HG03159 (cell line): ENCODE data around the gene OR13A1.
"Not testable (repeated sequence)": the region's sequence is repeated elsewhere in the genome, so short reads cannot be mapped to it uniquely, and the experiment has no call there.

Experiments used
- ATAC-seq: cut with Tn5 transposase; IDR thresholded peaks from one replicate; pipeline ENCODE4 v1.9.1; 2021; ENCODE audit warnings: mild to moderate bottlenecking, moderate library complexity; ENCODE audit not compliant: unreplicated experiment

Gene OR13A1, protein sequence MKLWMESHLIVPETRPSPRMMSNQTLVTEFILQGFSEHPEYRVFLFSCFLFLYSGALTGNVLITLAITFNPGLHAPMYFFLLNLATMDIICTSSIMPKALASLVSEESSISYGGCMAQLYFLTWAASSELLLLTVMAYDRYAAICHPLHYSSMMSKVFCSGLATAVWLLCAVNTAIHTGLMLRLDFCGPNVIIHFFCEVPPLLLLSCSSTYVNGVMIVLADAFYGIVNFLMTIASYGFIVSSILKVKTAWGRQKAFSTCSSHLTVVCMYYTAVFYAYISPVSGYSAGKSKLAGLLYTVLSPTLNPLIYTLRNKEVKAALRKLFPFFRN

DNA sequence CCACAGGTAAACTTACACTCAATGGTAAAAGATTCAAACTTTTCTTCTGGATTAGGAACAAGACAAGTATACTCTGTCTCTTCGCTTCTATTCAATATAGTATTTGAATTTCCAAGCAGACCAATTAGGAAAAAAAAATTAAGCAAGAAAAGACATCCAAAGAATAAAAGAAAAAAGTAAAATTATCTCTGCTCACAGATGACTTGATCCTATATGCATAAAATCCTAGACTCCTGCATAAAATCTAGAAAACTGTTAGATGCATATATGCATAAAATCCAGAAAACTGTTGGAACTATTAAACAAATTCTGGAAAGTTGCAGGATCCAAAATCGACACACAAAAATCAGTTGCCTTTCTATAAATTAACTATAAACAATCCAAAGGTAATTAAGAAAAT lies at the start of gene OR13A1:
Gene OR13A1 (minus strand): TSS at position 101 of the 400 bp plus-strand sequence. CDS start 11,186 bp downstream, outside the sequence.
- ATAC-seq = no peak

DNA sequence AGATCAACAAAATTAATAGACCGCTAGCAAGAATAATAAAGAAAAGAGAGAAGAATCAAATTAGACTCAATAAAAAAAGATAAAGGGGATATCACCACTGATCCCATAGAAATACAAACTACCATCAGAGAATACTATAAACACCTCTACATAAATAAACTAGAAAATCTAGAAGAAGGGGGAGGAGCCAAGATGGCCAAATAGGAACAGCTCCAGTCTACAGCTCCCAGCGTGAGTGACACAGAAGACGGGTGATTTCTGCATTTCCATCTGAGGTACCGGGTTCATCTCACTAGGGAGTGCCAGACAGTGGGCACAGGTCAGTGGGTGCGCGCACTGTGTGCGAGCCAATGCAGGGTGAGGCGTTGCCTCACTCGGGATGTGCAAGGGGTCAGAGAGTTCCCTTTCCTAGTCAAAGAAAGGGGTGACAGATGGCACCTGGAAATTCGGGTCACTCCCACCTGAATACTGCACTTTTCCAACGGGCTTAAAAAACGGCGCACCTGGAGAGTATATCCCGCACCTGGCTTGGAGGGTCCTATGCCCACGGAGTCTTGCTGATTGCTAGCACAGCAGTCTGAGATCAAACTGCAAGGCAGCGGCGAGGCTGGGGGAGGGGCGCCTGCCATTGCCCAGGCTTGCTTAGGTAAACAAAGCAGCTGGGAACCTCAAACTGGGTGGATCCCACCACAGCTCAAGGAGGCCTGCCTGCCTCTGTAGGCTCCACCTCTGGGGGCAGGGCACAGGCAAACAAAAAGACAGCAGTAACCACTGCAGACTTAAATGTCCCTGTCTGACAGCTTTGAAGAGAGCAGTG lies 46.8 kb upstream of the OR13A1 start:
- ATAC-seq = not testable (repeated sequence)

DNA sequence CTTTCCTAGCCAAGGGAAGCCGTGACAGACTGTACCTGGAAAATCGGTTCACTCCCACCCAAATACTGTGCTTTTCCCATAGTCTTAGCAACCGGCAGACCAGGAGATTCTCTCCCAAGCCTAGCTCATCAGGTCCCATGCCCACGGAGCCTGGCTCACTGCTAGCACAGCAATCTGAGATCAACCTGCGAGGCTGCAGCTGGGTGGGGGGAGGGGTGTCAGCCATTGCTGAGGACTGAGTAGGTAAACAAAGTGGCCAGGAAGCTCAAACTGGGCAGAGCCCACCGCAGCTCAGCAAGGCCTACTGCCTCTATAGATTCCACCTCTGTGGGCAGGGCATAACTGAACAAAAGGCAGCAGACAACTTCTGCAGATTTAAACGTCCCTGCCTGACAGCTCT lies 43.6 kb upstream of the OR13A1 start:
- not testable (repeated sequence) for ATAC-seq

GRCh38 chr10:45355494-45355893 lies 40.1 kb upstream of the OR13A1 start:
- no peak for ATAC-seq

DNA sequence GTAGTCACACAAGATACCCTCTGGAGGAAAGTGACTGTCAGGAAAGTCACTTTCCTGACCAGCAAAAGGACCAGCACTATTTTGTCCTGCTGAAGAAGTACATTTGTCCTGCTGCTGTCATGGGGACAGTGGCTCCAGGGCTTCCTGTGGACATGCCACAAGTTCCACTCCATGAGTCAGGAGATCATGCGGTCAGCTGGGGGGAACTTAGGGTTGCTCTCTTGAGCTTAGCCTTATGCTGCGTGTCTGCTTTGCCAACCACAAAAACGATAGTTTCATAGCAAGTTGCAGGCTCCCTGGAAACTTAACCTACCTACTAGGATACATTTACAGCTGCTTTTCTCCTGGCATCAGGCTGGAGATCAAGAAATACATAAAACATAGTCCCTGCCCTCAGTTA lies 38.9 kb upstream of the OR13A1 start:
- ATAC-seq = no peak

DNA sequence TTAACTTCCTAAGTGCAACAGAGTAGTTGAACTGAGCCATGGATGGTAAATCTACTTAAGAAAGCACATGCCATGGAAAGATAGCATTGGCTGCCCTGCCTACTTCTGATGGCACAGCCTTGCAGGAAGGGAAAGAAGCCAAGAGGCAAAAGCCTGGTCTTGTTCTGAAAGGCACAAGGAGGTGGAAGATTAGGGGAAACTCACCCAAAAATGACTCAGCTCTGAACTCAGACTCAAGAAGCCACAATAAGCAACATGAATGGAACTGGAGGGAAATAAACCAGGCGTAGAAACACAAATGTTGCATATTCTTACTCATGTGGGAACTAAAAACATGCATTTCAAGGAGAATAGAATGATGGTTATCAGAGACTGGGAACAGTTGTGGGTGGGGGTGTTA lies 37.8 kb upstream of the OR13A1 start:
- ATAC-seq = peak; percentile 62

DNA sequence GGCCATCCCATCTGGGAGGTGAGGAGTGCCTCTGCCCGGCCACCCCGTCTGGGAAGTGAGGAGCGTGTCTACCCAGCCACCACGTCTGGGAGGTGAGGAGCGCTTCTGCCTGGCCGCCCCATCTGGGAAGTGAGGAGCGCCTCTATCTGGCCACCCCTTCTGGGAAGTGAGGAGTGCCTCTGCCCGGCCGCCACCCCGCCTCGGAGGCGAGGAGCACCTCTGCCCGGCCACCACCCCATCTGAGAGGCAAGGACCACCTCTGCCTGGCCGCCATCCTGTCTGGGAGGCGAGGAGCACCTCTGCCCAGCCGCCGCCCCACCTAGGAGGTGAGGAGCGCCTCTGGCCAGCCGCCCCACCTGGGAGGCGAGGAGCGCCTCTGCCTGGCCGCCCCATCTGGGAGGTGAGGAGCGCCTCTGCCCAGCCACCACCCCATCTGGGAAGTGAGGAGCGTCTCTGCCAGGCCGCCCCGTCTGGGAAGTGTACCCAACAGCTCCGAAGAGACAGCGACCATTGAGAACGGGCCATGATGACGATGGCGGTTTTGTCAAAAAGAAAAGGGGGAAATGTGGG lies 32.9 kb upstream of the OR13A1 start:
- not testable (repeated sequence) for ATAC-seq

DNA sequence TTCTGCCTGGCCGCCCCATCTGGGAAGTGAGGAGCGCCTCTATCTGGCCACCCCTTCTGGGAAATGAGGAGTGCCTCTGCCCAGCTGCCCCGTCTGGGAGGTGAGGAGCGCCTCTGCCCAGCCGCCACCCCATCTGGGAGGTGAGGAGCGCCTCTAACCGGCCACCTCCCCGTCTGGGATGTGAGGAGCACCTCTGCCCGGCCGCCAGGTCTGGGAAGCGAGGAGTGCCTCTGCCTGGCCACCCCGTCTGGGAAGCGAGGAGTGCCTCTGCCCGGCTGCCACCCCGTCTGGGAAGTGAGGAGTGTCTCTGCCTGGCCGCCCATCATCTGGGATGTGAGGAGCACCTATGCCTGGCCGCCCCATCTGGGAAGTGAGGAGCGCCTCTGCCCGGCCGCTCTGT lies 32.1 kb upstream of the OR13A1 start:
- ATAC-seq = not testable (repeated sequence)

DNA sequence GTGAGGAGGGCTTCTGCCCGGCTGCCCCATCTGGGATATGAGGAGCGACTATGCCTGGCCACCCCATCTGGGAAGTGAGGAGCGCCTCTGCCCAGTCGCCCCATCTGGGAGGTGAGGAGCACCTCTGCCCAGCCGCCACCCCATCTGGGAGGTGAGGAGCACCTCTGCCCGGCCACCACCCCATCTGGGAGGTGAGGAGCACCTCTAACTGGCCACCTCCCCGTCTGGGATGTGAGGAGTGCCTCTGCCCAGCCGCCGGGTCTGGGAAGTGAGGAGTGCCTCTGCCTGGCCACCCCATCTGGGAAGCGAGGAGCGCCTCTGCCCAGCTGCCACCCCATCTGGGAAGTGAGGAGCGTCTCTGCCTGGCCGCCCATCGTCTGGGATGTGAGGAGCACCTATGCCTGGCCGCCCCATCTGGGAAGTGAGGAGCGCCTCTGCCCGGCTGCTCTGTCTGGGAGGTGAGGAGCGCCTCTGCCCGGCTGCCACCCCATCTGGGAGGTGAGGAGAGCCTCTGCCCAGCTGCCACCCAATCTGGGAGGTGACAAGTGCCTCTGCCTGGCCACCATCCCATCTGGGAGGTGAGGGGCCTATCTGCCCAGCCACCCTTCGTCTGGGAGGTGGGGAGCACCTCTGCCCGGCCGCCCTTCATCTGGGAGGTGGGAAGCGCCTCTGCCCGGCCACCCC lies 31.4 kb upstream of the OR13A1 start:
- not testable (repeated sequence) for ATAC-seq

GRCh38 chr10:45340420-45340819 lies 25.0 kb upstream of the OR13A1 start:
- not testable (repeated sequence) for ATAC-seq

- no peak for ATAC-seq
Observed at GRCh38 chr10:45339894-45340293, 24.5 kb upstream of the OR13A1 start.

GRCh38 chr10:45331824-45332223 lies 16.4 kb upstream of the OR13A1 start:
- not testable (repeated sequence) for ATAC-seq

GRCh38 chr10:45326864-45327263 lies 11.5 kb upstream of the OR13A1 start:
- not testable (repeated sequence) for ATAC-seq

- no peak for ATAC-seq
Observed at GRCh38 chr10:45325116-45325515, 9.7 kb upstream of the OR13A1 start.

- no peak for ATAC-seq
Observed at GRCh38 chr10:45319702-45320101, 4.3 kb upstream of the OR13A1 start.

DNA sequence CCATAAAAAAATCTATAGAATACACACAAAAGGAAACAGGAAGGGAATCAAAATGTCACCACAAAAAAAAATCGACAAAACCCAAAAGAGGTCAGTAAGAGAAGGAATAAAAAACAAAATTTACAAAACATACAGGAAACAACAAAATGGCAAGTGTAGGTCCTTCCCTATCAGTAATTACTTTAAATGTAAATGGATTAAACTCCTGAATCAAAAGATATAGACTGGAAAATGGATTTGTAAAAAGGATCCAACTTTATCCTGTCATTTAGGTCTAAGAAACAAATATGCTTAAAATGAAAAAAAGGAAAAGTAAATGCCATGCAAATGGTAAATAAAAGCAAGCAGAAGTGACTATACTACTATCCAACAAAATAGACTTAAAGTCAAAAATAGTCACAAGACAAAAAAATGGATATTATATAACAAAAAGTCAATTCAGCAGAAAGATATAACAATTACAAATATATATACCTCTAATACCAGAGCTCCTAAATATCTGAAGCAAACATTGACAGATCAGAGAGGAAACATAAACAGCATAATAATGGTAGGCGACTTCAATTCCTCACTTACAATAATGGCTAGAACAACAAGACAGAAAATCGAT lies 2.0 kb downstream of the OR13A1 start:
- ATAC-seq = no peak

DNA sequence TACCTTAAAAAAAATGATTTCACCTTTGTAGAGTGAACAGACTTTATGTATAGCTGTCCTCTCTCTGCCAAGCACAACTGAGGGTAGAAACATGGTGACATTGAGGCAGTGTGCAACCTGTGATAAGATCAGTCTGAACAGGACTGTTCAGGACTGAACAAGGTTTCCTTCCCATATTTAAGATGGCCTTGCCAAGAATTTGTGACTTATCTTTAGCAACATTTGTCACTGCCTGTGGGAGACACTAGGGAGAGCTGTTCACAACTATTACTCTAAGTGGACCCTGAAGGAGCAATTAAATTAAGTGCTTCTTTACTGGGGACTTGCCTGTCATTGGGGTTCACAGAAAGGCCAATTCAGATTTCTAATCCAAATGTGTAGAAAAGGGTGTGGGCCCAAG lies 6.7 kb downstream of the OR13A1 start:
- ATAC-seq = no peak

- no peak for ATAC-seq
Observed at GRCh38 chr10:45302573-45302972, 12.8 kb downstream of the OR13A1 start.

- ATAC-seq = not testable (repeated sequence)
Observed at GRCh38 chr10:45298341-45298955, 17.0 kb downstream of the OR13A1 start.

DNA sequence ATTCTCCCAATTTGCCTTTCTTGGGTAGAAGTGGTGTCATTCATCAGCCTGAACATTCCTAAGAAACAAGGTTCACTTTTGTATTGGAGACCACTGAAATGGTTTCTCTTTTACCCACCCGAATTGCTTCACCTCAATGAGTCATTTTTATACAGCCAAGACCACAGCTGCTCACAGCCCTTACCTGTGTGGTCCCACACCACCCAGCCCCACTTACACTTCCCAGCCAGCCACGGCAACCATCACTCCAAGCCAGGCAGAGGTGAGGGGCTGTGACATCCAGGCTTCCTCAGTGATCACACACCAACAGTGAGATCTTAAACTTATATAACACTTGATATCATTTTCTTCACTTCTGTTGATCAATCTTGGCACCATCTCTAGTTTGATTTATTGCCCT lies 20.7 kb downstream of the OR13A1 start:
- ATAC-seq = no peak
